PFSK-1 (cell line): ENCODE measurements around the gene COMT.

Source experiments
- FOXP2 ChIP-seq: optimal IDR thresholded peaks from 2 replicates; pipeline ENCODE3; 2011; ENCODE audit warnings: borderline replicate concordance, control low read depth, inconsistent platforms; ENCODE audit not compliant: insufficient read depth; ENCODE audit errors: extremely low read length, extremely low read depth
- POLR2AphosphoS5 ChIP-seq: IDR thresholded peaks from 2 replicates; pipeline ENCODE4 v1.6.1; 2012; ENCODE audit warnings: low read depth, mild to moderate bottlenecking, control low read depth, low read length, moderate library complexity
- REST ChIP-seq, 2 experiments: IDR thresholded peaks; 2 replicates each; pipeline versions ENCODE4 v1.6.1 to v1.8.0; 2011 to 2012; ENCODE audit warnings: low read depth in 2 of 2, low read length in 2 of 2, control low read depth in 1 of 2, inconsistent platforms in 1 of 2, mild to moderate bottlenecking in 1 of 2, moderate library complexity in 1 of 2; ENCODE audit not compliant: insufficient read depth in 1 of 2
- SIN3A ChIP-seq: IDR thresholded peaks from 2 replicates; pipeline ENCODE4 v1.6.1; 2012; ENCODE audit warnings: mild to moderate bottlenecking, low read length, moderate library complexity, borderline replicate concordance; ENCODE audit not compliant: insufficient read depth
- TAF1 ChIP-seq: IDR thresholded peaks from 2 replicates; pipeline ENCODE4 v1.6.1; 2012; ENCODE audit warnings: low read length, control low read depth, borderline replicate concordance; ENCODE audit not compliant: insufficient read depth

Gene COMT

DNA sequence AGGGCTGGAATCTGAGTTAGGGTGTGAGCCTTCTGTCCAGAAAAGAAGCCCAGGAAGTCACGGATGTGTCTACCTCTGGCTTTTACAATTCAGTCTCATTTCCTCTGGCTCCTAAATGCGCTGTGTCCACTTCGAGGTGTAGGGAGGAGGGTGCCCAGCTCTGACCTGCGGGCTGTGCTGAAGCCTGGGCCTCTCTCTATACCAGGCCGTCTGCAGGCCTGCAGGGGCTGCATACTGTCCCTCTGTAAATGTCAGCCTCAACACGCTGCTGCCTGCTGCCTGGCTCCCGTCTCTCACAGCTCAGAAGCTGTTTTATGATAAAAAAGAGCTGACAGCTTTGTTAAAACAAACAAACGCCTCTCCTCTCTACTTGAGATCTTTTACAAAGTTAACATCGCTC lies 60.6 kb downstream of the COMT start:
- no peak for TF ChIP-seq REST (IDR thresholded peaks at IDR 0.05; ENCODE audit: insufficient read depth in 1 of 2, low read depth in 2 of 2, low read length in 2 of 2)
- no peak for TF ChIP-seq POLR2AphosphoS5
- no peak for TF ChIP-seq FOXP2
- no peak for TF ChIP-seq TAF1
- no peak for TF ChIP-seq SIN3A

DNA sequence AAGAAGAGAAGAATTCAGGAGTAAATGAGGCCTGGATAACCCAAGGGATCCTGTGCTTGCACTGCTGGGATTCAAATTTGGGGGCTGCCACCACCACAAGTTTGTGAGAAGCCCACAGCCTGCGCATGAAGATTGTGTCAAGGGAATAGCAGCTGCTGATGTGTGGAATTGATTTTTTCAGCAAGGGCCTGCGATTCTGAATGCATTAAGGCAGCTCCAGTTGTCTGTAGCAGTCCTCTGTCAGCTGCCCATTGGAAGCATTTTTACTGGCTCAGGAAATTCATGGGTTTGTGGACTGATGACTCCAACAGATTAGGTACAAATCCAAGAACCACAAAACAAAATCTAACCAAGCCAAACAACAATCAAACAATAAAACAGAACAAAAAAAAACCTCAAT lies 61.1 kb downstream of the COMT start:
- no peak for TF ChIP-seq FOXP2
- TF ChIP-seq SIN3A = no peak
- TF ChIP-seq TAF1 = no peak
- no peak for TF ChIP-seq POLR2AphosphoS5

- no peak for TF ChIP-seq POLR2AphosphoS5
- TF ChIP-seq SIN3A = no peak
- TF ChIP-seq TAF1 = no peak
- no peak for TF ChIP-seq REST (IDR thresholded peaks at IDR 0.05; ENCODE audit: insufficient read depth in 1 of 2, low read depth in 2 of 2, low read length in 2 of 2)
- TF ChIP-seq FOXP2 = no peak
Observed at GRCh38 chr22:20003304-20003703, 61.7 kb downstream of the COMT start.

DNA sequence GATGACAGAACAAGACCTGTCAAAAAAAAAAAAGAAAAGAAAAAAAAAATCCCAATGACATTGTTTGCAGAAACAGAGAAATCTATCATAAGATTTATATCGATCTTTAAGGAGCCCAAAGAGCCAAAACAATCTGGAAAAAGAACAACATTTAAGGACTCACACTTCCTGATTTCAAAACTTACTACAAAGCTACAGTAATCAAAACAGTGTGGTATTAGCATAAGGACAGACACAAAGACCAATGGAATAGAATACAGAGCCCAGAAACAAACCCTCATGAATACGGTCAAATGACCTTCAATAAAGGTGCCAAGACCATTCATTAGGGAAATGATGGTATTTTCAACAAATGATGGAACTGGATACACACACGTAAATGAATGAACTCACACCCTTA lies 62.9 kb downstream of the COMT start:
- no peak for TF ChIP-seq SIN3A
- no peak for TF ChIP-seq REST (IDR thresholded peaks at IDR 0.05; ENCODE audit: insufficient read depth in 1 of 2, low read depth in 2 of 2, low read length in 2 of 2)

- TF ChIP-seq FOXP2 (no peak), TAF1 (no peak), SIN3A (no peak), POLR2AphosphoS5 (no peak), REST (IDR thresholded peaks at IDR 0.05; ENCODE audit: insufficient read depth in 1 of 2, low read depth in 2 of 2, low read length in 2 of 2) (no peak)
Observed at GRCh38 chr22:20008221-20008995, 66.8 kb downstream of the COMT start.
